HepG2 (cell line): ENCODE results near the gene TPBGL. TPM values are rescaled to one million over a fixed set of nuclear protein-coding genes. Genes with fewer than 3 reads are reported as not detected.

ENCODE experiments used
- ARNT2 ChIP-seq: sonication (generic); formaldehyde crosslinking; IDR thresholded peaks from 2 replicates; pipeline ENCODE4 v1.8.0; 2022; ENCODE audit warnings: mild to moderate bottlenecking, low read depth, missing genetic modification reagents, moderate library complexity
- FOSL1 ChIP-seq: sonication (generic); formaldehyde crosslinking; IDR thresholded peaks from 2 replicates; pipeline ENCODE4 v1.9.0; 2021; ENCODE audit warnings: missing genetic modification reagents, borderline replicate concordance
- NR0B2 ChIP-seq: sonication (generic); formaldehyde crosslinking; IDR thresholded peaks from 2 replicates; pipeline ENCODE4 v1.4.0; 2020; ENCODE audit warnings: mild to moderate bottlenecking, missing genetic modification reagents
- PHF8 ChIP-seq: sonication (generic); formaldehyde crosslinking; IDR thresholded peaks from 2 replicates; pipeline ENCODE4 v1.5.0; 2020; ENCODE audit warnings: missing genetic modification reagents
- PRDM4 ChIP-seq: sonication (generic); formaldehyde crosslinking; IDR thresholded peaks from 2 replicates; pipeline ENCODE4 v1.9.0; 2021; ENCODE audit warnings: missing genetic modification reagents, borderline replicate concordance
- PRMT3 ChIP-seq: sonication (generic); formaldehyde crosslinking; IDR thresholded peaks from 2 replicates; pipeline ENCODE4 v1.8.1; 2022; ENCODE audit warnings: low read depth, mild to moderate bottlenecking, moderate library complexity, missing genetic modification reagents, borderline replicate concordance
- SMAD3 ChIP-seq: sonication (generic); formaldehyde crosslinking; IDR thresholded peaks from 2 replicates; pipeline ENCODE4 v1.4.0; 2020; ENCODE audit warnings: missing genetic modification reagents
- SOX5 ChIP-seq: IDR thresholded peaks from 2 replicates; pipeline ENCODE4 v1.6.1; 2016; ENCODE audit warnings: borderline replicate concordance
- ZNF800 ChIP-seq: sonication (generic); formaldehyde crosslinking; IDR thresholded peaks from 2 replicates; pipeline ENCODE4 v1.4.0; 2020; ENCODE audit warnings: missing genetic modification reagents
- polyA plus RNA-seq, 8 experiments: library from polyadenylated mRNA; depleted of rRNA in 3 of 8; stranded (reverse) in 7 of 8; unstranded in 1 of 8; fragments of >200 nt; fragmentation: Illumina TruSeq in 4 of 8; extraction: Trizol in 4 of 8; gene quantifications; 2 replicates each; pipeline versions ENCODE4 v1.2.1 to v1.2.3, GENCODE V29; 2011 to 2016; ENCODE audit warnings: low read depth in 4 of 8, missing spikeins in 1 of 8, mixed read lengths in 1 of 8; ENCODE audit not compliant: insufficient read depth in 1 of 8
- total RNA-seq, 5 experiments: library from RNA; depleted of rRNA; stranded (reverse); fragments of >200 nt; fragmentation: Illumina TruSeq; extraction: Trizol; gene quantifications; 2 replicates each; pipeline ENCODE4 v1.2.3, GENCODE V29; 2016; ENCODE audit warnings: low read depth in 1 of 5
- TF ChIP-seq, protein P1 (sequence below): sonication (generic); formaldehyde crosslinking; IDR thresholded peaks from 2 replicates; pipeline ENCODE4 v1.5.0; 2020; ENCODE audit warnings: missing genetic modification reagents
- TF ChIP-seq, protein P2 (sequence below): IDR thresholded peaks from 2 replicates; pipeline ENCODE4 v1.6.1; 2016; ENCODE audit warnings: missing biosample characterization, missing genetic modification reagents, low read depth
- TF ChIP-seq, protein P3 (sequence below): sonication (generic); formaldehyde crosslinking; IDR thresholded peaks from 2 replicates; pipeline ENCODE4 v1.5.0; 2020; ENCODE audit warnings: mild to moderate bottlenecking, missing genetic modification reagents, borderline replicate concordance

TPBGL gene
- total and polyA plus RNA-seq, 2 of the 13 experiments (the other 11 are each of a cell fraction or from before 2014, with no cell fraction given) = not detected

DNA sequence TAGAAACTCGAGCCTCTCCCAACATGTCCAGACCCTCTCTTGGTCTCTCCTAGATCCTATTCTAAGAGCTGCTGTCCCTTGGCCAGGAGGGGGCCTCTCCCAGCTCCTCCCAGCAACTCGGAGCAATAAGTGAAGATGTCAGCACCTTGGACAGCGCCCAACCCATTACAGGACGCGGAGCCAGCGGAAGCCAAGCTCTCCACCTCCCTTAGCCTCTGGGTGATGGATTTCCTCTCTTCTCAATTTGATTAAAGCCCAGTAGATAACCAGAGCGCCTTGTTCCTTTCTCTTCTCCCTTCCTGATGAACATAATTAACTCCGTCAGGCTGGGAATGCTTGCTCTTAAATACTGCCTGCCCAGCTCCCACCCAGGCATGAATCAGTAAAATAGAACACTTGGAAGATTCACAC is 26.2 kb upstream of the TPBGL start (continued):
- TF ChIP-seq ARNT2 (CRISPR knock-in tag) (peak; percentile 94), PHF8 (no peak), PRDM4 (peak; percentile 96), NR0B2 (CRISPR knock-in tag) (peak; percentile 79; the same call in 1 of the 2 replicates), ZNF800 (CRISPR knock-in tag) (peak; percentile 89), SMAD3 (peak; percentile 99), FOSL1 (0 out of 2 replicates have a peak, but pooled peaks have one; percentile 38), PRMT3 (CRISPR knock-in tag) (peak; percentile 94; the same call in 1 of the 2 replicates), SOX5 (CRISPR knock-in tag) (peak; percentile 67; the same call in 1 of the 2 replicates)
- TF ChIP-seq, protein P1, sequence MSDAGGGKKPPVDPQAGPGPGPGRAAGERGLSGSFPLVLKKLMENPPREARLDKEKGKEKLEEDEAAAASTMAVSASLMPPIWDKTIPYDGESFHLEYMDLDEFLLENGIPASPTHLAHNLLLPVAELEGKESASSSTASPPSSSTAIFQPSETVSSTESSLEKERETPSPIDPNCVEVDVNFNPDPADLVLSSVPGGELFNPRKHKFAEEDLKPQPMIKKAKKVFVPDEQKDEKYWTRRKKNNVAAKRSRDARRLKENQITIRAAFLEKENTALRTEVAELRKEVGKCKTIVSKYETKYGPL (CRISPR knock-in tag) = peak; percentile 95
- TF ChIP-seq, protein P2, sequence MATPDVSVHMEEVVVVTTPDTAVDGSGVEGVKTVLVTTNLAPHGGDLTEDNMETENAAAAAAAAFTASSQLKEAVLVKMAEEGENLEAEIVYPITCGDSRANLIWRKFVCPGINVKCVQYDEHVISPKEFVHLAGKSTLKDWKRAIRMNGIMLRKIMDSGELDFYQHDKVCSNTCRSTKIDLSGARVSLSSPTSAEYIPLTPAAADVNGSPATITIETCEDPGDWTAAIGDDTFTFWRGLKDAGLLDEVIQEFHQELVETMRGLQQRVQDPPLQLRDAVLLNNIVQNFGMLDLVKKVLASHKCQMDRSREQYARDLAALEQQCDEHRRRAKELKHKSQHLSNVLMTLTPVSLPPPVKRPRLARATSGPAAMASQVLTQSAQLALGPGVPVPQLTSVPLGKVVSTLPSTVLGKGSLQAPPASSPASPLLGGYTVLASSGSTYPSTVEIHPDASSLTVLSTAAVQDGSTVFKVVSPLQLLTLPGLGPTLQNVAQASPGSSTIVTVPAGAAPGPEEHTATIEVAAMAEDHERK (CRISPR knock-in tag) = no peak
- TF ChIP-seq, protein P3, sequence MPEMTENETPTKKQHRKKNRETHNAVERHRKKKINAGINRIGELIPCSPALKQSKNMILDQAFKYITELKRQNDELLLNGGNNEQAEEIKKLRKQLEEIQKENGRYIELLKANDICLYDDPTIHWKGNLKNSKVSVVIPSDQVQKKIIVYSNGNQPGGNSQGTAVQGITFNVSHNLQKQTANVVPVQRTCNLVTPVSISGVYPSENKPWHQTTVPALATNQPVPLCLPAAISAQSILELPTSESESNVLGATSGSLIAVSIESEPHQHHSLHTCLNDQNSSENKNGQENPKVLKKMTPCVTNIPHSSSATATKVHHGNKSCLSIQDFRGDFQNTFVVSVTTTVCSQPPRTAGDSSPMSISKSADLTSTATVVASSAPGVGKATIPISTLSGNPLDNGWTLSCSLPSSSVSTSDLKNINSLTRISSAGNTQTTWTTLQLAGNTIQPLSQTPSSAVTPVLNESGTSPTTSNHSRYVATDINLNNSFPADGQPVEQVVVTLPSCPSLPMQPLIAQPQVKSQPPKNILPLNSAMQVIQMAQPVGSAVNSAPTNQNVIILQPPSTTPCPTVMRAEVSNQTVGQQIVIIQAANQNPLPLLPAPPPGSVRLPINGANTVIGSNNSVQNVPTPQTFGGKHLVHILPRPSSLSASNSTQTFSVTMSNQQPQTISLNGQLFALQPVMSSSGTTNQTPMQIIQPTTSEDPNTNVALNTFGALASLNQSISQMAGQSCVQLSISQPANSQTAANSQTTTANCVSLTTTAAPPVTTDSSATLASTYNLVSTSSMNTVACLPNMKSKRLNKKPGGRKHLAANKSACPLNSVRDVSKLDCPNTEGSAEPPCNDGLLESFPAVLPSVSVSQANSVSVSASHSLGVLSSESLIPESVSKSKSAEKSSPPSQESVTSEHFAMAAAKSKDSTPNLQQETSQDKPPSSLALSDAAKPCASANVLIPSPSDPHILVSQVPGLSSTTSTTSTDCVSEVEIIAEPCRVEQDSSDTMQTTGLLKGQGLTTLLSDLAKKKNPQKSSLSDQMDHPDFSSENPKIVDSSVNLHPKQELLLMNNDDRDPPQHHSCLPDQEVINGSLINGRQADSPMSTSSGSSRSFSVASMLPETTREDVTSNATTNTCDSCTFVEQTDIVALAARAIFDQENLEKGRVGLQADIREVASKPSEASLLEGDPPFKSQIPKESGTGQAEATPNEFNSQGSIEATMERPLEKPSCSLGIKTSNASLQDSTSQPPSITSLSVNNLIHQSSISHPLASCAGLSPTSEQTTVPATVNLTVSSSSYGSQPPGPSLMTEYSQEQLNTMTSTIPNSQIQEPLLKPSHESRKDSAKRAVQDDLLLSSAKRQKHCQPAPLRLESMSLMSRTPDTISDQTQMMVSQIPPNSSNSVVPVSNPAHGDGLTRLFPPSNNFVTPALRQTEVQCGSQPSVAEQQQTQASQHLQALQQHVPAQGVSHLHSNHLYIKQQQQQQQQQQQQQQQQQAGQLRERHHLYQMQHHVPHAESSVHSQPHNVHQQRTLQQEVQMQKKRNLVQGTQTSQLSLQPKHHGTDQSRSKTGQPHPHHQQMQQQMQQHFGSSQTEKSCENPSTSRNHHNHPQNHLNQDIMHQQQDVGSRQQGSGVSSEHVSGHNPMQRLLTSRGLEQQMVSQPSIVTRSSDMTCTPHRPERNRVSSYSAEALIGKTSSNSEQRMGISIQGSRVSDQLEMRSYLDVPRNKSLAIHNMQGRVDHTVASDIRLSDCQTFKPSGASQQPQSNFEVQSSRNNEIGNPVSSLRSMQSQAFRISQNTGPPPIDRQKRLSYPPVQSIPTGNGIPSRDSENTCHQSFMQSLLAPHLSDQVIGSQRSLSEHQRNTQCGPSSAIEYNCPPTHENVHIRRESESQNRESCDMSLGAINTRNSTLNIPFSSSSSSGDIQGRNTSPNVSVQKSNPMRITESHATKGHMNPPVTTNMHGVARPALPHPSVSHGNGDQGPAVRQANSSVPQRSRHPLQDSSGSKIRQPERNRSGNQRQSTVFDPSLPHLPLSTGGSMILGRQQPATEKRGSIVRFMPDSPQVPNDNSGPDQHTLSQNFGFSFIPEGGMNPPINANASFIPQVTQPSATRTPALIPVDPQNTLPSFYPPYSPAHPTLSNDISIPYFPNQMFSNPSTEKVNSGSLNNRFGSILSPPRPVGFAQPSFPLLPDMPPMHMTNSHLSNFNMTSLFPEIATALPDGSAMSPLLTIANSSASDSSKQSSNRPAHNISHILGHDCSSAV (CRISPR knock-in tag) = no peak
